Activated CD8-positive, alpha-beta memory T cell treated with anti-CD3 and anti-CD28 coated beads for 4 hours (primary cell): ENCODE measurements around the gene INSYN2B.

Experiments used
- DNase-seq, 2 donors: peaks; one replicate each; pipeline ENCODE4 v3.0.0-alpha.2; 2020; ENCODE audit warnings: low read depth in 2 of 2

The INSYN2B gene

GRCh38 chr5:169980418-169981053 is at the start of gene INSYN2B:
INSYN2B (minus strand) TSS chr5:169980495; CDS start chr5:169883898, 96,597 bp downstream.
- no peak for DNase-seq

GRCh38 chr5:170028124-170028523 is 47.8 kb upstream of the INSYN2B start:
- no peak for DNase-seq

GRCh38 chr5:170025853-170026252 is 45.6 kb upstream of the INSYN2B start:
- no peak for DNase-seq

- no peak for DNase-seq
These were observed 41.2 kb upstream of the INSYN2B start for GRCh38 chr5:170021506-170021905.

GRCh38 chr5:170020423-170020822 is 40.1 kb upstream of the INSYN2B start:
- DNase-seq, result no peak

GRCh38 chr5:170012622-170013021 is 32.3 kb upstream of the INSYN2B start:
- DNase-seq, result no peak

GRCh38 chr5:170011751-170012150 is 31.5 kb upstream of the INSYN2B start:
- no peak for DNase-seq

GRCh38 chr5:170010595-170010994 is 30.3 kb upstream of the INSYN2B start:
- DNase-seq, result no peak

GRCh38 chr5:170008376-170008775 is 28.1 kb upstream of the INSYN2B start:
- DNase-seq, result no peak

GRCh38 chr5:170006021-170006420 is 25.7 kb upstream of the INSYN2B start:
- DNase-seq, result no peak

- DNase-seq, result no peak
These were observed 19.9 kb upstream of the INSYN2B start for GRCh38 chr5:170000155-170000554.

GRCh38 chr5:169999621-170000020 is 19.3 kb upstream of the INSYN2B start:
- no peak for DNase-seq

- DNase-seq, result no peak
These were observed 17.5 kb upstream of the INSYN2B start for GRCh38 chr5:169997798-169998197.

GRCh38 chr5:169993485-169993790 is 13.1 kb upstream of the INSYN2B start:
- no peak for DNase-seq

GRCh38 chr5:169992789-169993484 is 12.6 kb upstream of the INSYN2B start:
- no peak for DNase-seq

GRCh38 chr5:169991115-169991869 is 11.0 kb upstream of the INSYN2B start:
- no peak for DNase-seq

GRCh38 chr5:169989365-169989764 is 9.1 kb upstream of the INSYN2B start:
- no peak for DNase-seq

- DNase-seq, result no peak
These were observed 8.7 kb upstream of the INSYN2B start for GRCh38 chr5:169988947-169989346.

GRCh38 chr5:169988206-169988605 is 7.9 kb upstream of the INSYN2B start:
- no peak for DNase-seq

- no peak for DNase-seq
These were observed 424 bp downstream of the INSYN2B start for GRCh38 chr5:169979871-169980270.

- DNase-seq, result no peak
These were observed 1.6 kb downstream of the INSYN2B start for GRCh38 chr5:169978714-169979113.

GRCh38 chr5:169974121-169974770 is 6.0 kb downstream of the INSYN2B start:
- DNase-seq, result no peak
